Measurements from ENCODE around the gene MYOG. TPM values are rescaled to one million over a fixed set of nuclear protein-coding genes. Genes with fewer than 3 reads are reported as not detected.

The MYOG gene
- total RNA-seq, 2 donors from 2014 or later: 4.4 TPM; not detected in 1

DNA sequence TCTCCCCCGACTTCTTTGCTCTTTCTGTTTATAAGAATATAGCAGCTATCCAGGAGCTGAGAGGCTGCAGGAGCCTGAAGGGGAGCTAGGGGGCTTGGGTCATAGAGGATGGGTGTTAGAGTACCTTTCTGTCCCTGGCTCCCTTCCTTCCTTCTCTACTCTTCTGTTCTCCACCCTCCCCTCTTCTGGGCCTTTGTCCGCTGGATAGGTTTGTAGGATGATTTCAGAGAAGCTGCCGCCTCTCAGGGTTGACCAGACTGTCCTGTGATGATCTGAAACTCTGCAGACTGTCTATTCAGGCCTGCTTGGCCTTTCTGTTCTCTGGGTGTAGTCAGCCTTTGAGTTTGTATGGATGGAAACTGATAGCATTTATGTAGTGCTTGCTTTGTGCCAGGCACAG, 33.2 kb downstream of the MYOG start:
- Histone ChIP-seq H3K27ac (no peak overlapping the region), H3K36me3 (no peaks in the 10 kb centered on the region), H3K4me1 (replicated peaks) (no peaks in the 10 kb centered on the region), H3K27me3 (replicated peaks; ENCODE audit: insufficient read depth) (no peaks in the 10 kb centered on the region), H3K4me3 (no peak overlapping the region), H3K9me3 (no peaks in the 10 kb centered on the region)
- intact Hi-C loops (cut with DNase I): no loop called here
- TF ChIP-seq POLR2A (IDR thresholded peaks at IDR 0.05) (no peak), POLR2AphosphoS5 (IDR thresholded peaks at IDR 0.05) (no peak)
- TF ChIP-seq, protein P1, sequence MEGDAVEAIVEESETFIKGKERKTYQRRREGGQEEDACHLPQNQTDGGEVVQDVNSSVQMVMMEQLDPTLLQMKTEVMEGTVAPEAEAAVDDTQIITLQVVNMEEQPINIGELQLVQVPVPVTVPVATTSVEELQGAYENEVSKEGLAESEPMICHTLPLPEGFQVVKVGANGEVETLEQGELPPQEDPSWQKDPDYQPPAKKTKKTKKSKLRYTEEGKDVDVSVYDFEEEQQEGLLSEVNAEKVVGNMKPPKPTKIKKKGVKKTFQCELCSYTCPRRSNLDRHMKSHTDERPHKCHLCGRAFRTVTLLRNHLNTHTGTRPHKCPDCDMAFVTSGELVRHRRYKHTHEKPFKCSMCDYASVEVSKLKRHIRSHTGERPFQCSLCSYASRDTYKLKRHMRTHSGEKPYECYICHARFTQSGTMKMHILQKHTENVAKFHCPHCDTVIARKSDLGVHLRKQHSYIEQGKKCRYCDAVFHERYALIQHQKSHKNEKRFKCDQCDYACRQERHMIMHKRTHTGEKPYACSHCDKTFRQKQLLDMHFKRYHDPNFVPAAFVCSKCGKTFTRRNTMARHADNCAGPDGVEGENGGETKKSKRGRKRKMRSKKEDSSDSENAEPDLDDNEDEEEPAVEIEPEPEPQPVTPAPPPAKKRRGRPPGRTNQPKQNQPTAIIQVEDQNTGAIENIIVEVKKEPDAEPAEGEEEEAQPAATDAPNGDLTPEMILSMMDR (IDR thresholded peaks at IDR 0.05): no peak
- no peak for DNase-seq (ENCODE audit: low spot score)
- 91% methylated on average over 3 of the region's 3 CpGs for WGBS

DNA sequence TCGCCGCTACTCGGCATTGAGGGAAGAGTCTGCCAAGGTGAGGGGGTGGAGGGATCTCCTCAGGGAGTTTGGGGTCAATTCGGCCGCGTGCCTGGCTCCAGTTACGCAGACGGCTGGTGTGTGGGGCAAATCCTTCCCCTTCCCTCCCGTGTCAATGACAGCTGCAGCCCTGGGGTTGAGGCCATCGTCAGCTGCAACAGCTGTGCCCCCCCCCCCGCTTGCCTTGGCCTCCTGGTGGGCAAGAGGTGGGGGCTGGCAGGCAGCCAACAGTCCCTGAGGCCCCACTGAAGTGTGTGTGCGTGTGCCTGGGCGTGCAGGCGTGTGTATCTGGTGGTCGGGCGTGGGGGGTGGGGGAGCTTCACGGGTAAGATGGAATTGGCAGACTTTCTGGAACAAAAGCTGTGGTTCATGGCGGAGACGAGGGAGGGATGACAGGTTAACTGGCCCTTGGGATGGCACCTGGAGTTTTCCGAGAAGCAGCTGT, 33.9 kb downstream of the MYOG start:
- Histone ChIP-seq H3K4me3 (no peak overlapping the region), H3K4me1 (replicated peaks) (no peaks in the 10 kb centered on the region), H3K9me3 (no peaks in the 10 kb centered on the region), H3K27ac (no peak overlapping the region), H3K27me3 (replicated peaks; ENCODE audit: insufficient read depth) (no peaks in the 10 kb centered on the region), H3K36me3 (no peaks in the 10 kb centered on the region)
- no peak for DNase-seq (ENCODE audit: low spot score)
- 66% methylated on average over 20 of the region's 20 CpGs for WGBS
- intact Hi-C loops (cut with DNase I): no loop called here
- TF ChIP-seq POLR2A (IDR thresholded peaks at IDR 0.05): no peak
- TF ChIP-seq POLR2AphosphoS5 (IDR thresholded peaks at IDR 0.05): no peak

DNA sequence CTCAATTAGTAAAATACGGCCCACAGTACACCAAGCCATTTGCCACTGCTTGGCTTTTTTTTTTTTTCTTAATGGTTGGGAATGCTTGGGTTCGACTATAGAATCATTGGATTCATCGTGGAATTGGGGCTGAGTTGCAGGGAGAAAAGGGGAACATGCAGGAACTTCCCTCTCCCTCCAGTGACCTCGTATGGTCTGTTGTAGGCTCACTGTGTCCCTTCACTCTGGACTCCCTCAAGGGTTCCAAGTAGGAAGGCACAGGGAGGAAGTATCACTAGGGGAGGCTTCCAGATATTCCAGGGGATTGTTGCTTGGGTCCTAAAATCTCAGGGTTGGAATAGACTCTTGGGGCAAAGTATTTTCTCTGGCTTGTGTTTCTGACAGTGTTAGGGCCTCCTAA, 35.0 kb downstream of the MYOG start:
- Histone ChIP-seq H3K27ac (no peak overlapping the region), H3K27me3 (replicated peaks; ENCODE audit: insufficient read depth) (no peaks in the 10 kb centered on the region), H3K4me3 (no peak overlapping the region), H3K36me3 (no peaks in the 10 kb centered on the region), H3K4me1 (replicated peaks) (no peaks in the 10 kb centered on the region), H3K9me3 (no peaks in the 10 kb centered on the region)
- TF ChIP-seq, protein P1 (IDR thresholded peaks at IDR 0.05): no peak
- TF ChIP-seq POLR2AphosphoS5 (IDR thresholded peaks at IDR 0.05): no peak
- TF ChIP-seq POLR2A (IDR thresholded peaks at IDR 0.05): no peak
- no peak for DNase-seq (ENCODE audit: low spot score)
- intact Hi-C loops (cut with DNase I): no loop called here
- WGBS: 89% methylated on average over 4 of the region's 4 CpGs

DNA sequence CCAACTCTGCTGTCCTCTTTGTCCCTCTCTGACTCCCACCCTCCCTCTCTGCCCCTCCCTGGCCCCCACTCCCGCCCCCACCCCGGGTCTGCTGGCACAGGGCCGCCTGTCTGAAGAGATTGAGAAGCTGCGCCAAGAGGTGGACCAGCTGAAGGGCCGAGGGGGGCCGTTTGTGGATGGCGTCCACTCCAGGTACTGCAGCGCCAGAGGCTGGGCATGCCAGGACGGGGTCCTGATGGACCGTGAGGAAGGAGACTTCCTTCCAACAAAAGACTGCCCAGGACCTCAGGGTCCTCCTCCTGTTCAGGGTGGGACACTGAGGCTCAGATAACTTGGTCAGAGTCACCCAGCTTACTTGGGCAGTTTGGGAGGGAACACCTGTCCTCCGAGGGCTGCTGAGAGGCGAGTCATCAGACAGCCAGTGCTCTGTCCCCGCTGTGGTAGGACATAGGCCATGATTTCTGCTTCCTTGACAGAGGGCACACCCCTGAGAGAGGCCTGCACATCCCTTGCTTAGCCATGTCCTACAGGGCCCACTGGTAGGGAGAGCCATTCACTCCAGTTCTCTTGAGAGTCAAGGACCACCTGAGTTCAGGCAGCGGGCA, 36.1 kb downstream of the MYOG start:
- DNase-seq (ENCODE audit: low spot score): no peak
- intact Hi-C loops (cut with DNase I): no loop called here
- WGBS: 85% methylated on average over 14 of the region's 14 CpGs
- Histone ChIP-seq H3K27me3 (replicated peaks; ENCODE audit: insufficient read depth) (no peaks in the 10 kb centered on the region), H3K27ac (no peak overlapping the region), H3K36me3 (no peaks in the 10 kb centered on the region), H3K9me3 (no peaks in the 10 kb centered on the region), H3K4me1 (replicated peaks) (no peaks in the 10 kb centered on the region), H3K4me3 (no peak overlapping the region)
- TF ChIP-seq POLR2A (IDR thresholded peaks at IDR 0.05) (no peak), POLR2AphosphoS5 (IDR thresholded peaks at IDR 0.05) (no peak)
- TF ChIP-seq, protein P1 (IDR thresholded peaks at IDR 0.05): no peak

DNA sequence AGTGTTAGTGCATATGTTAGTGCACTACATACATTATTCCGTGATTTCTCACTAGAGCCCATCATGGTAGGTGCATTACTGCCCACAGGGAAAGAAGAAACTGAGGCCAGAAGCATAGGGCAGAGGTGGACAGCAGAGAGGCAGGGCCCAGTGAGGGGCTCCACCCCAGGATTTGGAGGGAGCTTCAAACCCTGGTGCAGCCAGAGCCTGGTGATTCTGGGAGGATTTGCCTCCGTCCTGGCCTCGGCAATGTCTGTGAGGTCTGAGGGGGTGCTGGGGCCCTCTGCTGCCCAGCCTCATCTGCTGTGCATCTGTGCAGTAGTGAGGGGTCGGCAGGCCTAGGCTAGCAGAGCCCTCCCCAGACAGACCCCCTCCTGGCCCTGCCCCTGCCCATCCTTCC, 36.7 kb downstream of the MYOG start:
- no peak for DNase-seq (ENCODE audit: low spot score)
- no peak overlapping the region for H3K27ac ChIP-seq
- TF ChIP-seq POLR2A (IDR thresholded peaks at IDR 0.05) (no peak), POLR2AphosphoS5 (IDR thresholded peaks at IDR 0.05) (no peak)
- TF ChIP-seq, protein P1 (IDR thresholded peaks at IDR 0.05): no peak

More for the DNA sequence above, 36.7 kb downstream of the MYOG start:
- Histone ChIP-seq H3K4me3 (no peak overlapping the region), H3K27me3 (replicated peaks; ENCODE audit: insufficient read depth) (no peaks in the 10 kb centered on the region), H3K4me1 (replicated peaks) (no peaks in the 10 kb centered on the region), H3K9me3 (no peaks in the 10 kb centered on the region), H3K36me3 (no peaks in the 10 kb centered on the region)
- WGBS: 85% methylated on average over 4 of the region's 4 CpGs
- intact Hi-C loops (cut with DNase I): no loop called here

Measured in prostate gland (tissue), 2 donors.